Measurements from ENCODE around the gene SGSH.

SGSH gene

GRCh38 chr17:80210348-80211108 lies 9.6 kb downstream of the SGSH start:
- TF ChIP-seq CTCF (conservative IDR thresholded peaks at IDR 0.05; ENCODE audit: low read length): no peak
- H3K4me3 ChIP-seq (ENCODE audit: low read length): no peak overlapping the region
- no peak for DNase-seq (ENCODE audit: low read depth)

- H3K4me3 ChIP-seq (ENCODE audit: low read length): no peak overlapping the region
- no peak for DNase-seq (ENCODE audit: low read depth)
- TF ChIP-seq CTCF (conservative IDR thresholded peaks at IDR 0.05; ENCODE audit: low read length): no peak
These were observed 10.4 kb downstream of the SGSH start for GRCh38 chr17:80209765-80210164.

- no peak overlapping the region for H3K4me3 ChIP-seq (ENCODE audit: low read length)
- DNase-seq (ENCODE audit: low read depth): no peak
- TF ChIP-seq CTCF (conservative IDR thresholded peaks at IDR 0.05; ENCODE audit: low read length): no peak
These were observed 12.1 kb downstream of the SGSH start for GRCh38 chr17:80208050-80208449.

- H3K4me3 ChIP-seq (ENCODE audit: low read length): no peak overlapping the region
- no peak for DNase-seq (ENCODE audit: low read depth)
- TF ChIP-seq CTCF (conservative IDR thresholded peaks at IDR 0.05; ENCODE audit: low read length): no peak
These were observed 14.3 kb downstream of the SGSH start for GRCh38 chr17:80205811-80206210.

- no peak overlapping the region for H3K4me3 ChIP-seq (ENCODE audit: low read length)
- TF ChIP-seq CTCF (conservative IDR thresholded peaks at IDR 0.05; ENCODE audit: low read length): no peak
- no peak for DNase-seq (ENCODE audit: low read depth)
These were observed 15.3 kb downstream of the SGSH start for GRCh38 chr17:80204626-80205468.

- no peak overlapping the region for H3K4me3 ChIP-seq (ENCODE audit: low read length)
- DNase-seq (ENCODE audit: low read depth): no peak
- TF ChIP-seq CTCF (conservative IDR thresholded peaks at IDR 0.05; ENCODE audit: low read length): no peak
These were observed 16.6 kb downstream of the SGSH start for GRCh38 chr17:80203471-80203963.

Data from AG10803 (cell line).